H9 (cell line): ENCODE results near the gene LAIR1. TPM values are rescaled to one million over a fixed set of nuclear protein-coding genes. Genes with fewer than 3 reads are reported as not detected.
"Not testable (repeated sequence)": the region's sequence is repeated elsewhere in the genome, so short reads cannot be mapped to it uniquely, and the experiment has no call there.

ENCODE experiments used
- DNase-seq: peaks from one replicate; pipeline ENCODE4 v3.0.0-alpha.2; 2017
- H2AFZ ChIP-seq: one replicate; pipeline ENCODE4 v1.6.1; 2013; ENCODE audit warnings: mild to moderate bottlenecking, low read length, control low read depth, moderate library complexity
- H2AK5ac ChIP-seq: 2 replicates; pipeline ENCODE4 v1.6.1; 2013; ENCODE audit warnings: low read length, control low read depth, mixed read lengths; ENCODE audit not compliant: insufficient read length
- H2BK120ac ChIP-seq: one replicate; pipeline ENCODE4 v1.6.1; 2013; ENCODE audit warnings: low read depth, mild to moderate bottlenecking, low read length, control low read depth, inconsistent platforms; ENCODE audit not compliant: poor library complexity, severe bottlenecking
- H2BK12ac ChIP-seq: 2 replicates; pipeline ENCODE4 v1.6.1; 2013; ENCODE audit warnings: low read length, control low read depth, mixed read lengths, low read depth; ENCODE audit not compliant: insufficient read length
- H2BK15ac ChIP-seq: 2 replicates; pipeline ENCODE4 v1.6.1; 2013; ENCODE audit warnings: low read depth, low read length, control low read depth
- H2BK20ac ChIP-seq: one replicate; pipeline ENCODE4 v1.6.1; 2013; ENCODE audit warnings: low read depth, mild to moderate bottlenecking, low read length, control low read depth, inconsistent platforms; ENCODE audit not compliant: poor library complexity, severe bottlenecking
- H2BK5ac ChIP-seq: 2 replicates; pipeline ENCODE4 v1.6.1; 2013; ENCODE audit warnings: low read length, control low read depth, mixed read lengths; ENCODE audit not compliant: insufficient read length
- H3K14ac ChIP-seq: 2 replicates; pipeline ENCODE4 v1.6.1; 2013; ENCODE audit warnings: low read length, control low read depth; ENCODE audit not compliant: insufficient read depth
- H3K18ac ChIP-seq: 2 replicates; pipeline ENCODE4 v1.6.1; 2013; ENCODE audit warnings: low read depth, mild to moderate bottlenecking, mixed read lengths, low read length, control low read depth; ENCODE audit not compliant: insufficient read length
- H3K23ac ChIP-seq: 2 replicates; pipeline ENCODE4 v1.6.1; 2013; ENCODE audit warnings: low read length, control low read depth, mixed read lengths, low read depth; ENCODE audit not compliant: insufficient read length
- H3K23me2 ChIP-seq: 2 replicates; pipeline ENCODE4 v1.6.1; 2013; ENCODE audit warnings: low read depth, mild to moderate bottlenecking, mixed read lengths, low read length, control low read depth; ENCODE audit not compliant: insufficient read length, poor library complexity, severe bottlenecking
- H3K27ac ChIP-seq: 2 replicates; pipeline ENCODE4 v1.5.1; 2013; ENCODE audit warnings: low read length, control low read depth, mixed read lengths, low read depth; ENCODE audit not compliant: insufficient read length
- H3K27me3 ChIP-seq: 2 replicates; pipeline ENCODE4 v1.6.1; 2013; ENCODE audit warnings: low read length, control low read depth, inconsistent platforms; ENCODE audit not compliant: insufficient read depth
- H3K4ac ChIP-seq: 2 replicates; pipeline ENCODE4 v1.6.1; 2013; ENCODE audit warnings: low read depth, mild to moderate bottlenecking, control low read depth, inconsistent platforms, low read length, moderate library complexity
- H3K4me1 ChIP-seq: 2 replicates; pipeline ENCODE4 v1.6.1; 2013; ENCODE audit warnings: low read length, control low read depth, inconsistent platforms; ENCODE audit not compliant: insufficient read depth
- H3K4me2 ChIP-seq: 2 replicates; pipeline ENCODE4 v1.6.1; 2013; ENCODE audit warnings: low read length, control low read depth, mixed read lengths; ENCODE audit not compliant: insufficient read length, insufficient read depth
- H3K56ac ChIP-seq: 2 replicates; pipeline ENCODE4 v1.6.1; 2013; ENCODE audit warnings: low read depth, mild to moderate bottlenecking, mixed read lengths, low read length, control low read depth; ENCODE audit not compliant: insufficient read length
- H3K79me1 ChIP-seq: 2 replicates; pipeline ENCODE4 v1.6.1; 2013; ENCODE audit warnings: low read depth, mild to moderate bottlenecking, moderate library complexity, low read length, control low read depth, inconsistent platforms; ENCODE audit not compliant: insufficient read depth, poor library complexity, severe bottlenecking
- H3K79me2 ChIP-seq: 2 replicates; pipeline ENCODE4 v1.6.1; 2013; ENCODE audit warnings: low read length, control low read depth, inconsistent platforms; ENCODE audit not compliant: insufficient read depth
- H3K9ac ChIP-seq: 2 replicates; pipeline ENCODE4 v1.6.1; 2013; ENCODE audit warnings: low read length, control low read depth, mixed read lengths; ENCODE audit not compliant: insufficient read length; ENCODE audit errors: extremely low read depth
- H3K9me3 ChIP-seq: one replicate; pipeline ENCODE4 v1.6.1; 2013; ENCODE audit warnings: low read depth, low read length, inconsistent platforms; ENCODE audit not compliant: control insufficient read depth
- H3T11ph ChIP-seq: one replicate; pipeline ENCODE4 v1.6.1; 2013; ENCODE audit warnings: mild to moderate bottlenecking, low read length, control low read depth, inconsistent platforms
- H4K20me1 ChIP-seq: one replicate; pipeline ENCODE4 v1.6.1; 2013; ENCODE audit not compliant: control insufficient read depth, insufficient read length, insufficient read depth
- H4K5ac ChIP-seq: 2 replicates; pipeline ENCODE4 v1.6.1; 2013; ENCODE audit warnings: low read depth, mild to moderate bottlenecking, mixed read lengths, low read length, control low read depth; ENCODE audit not compliant: insufficient read length
- H4K8ac ChIP-seq: replicated peaks from 2 replicates; pipeline ENCODE4 v1.6.1; 2013; ENCODE audit warnings: low read length, control low read depth, mixed read lengths, low read depth; ENCODE audit not compliant: insufficient read length
- H4K91ac ChIP-seq: 2 replicates; pipeline ENCODE4 v1.6.1; 2013; ENCODE audit warnings: low read depth, mild to moderate bottlenecking, moderate library complexity, mixed read lengths, low read length, control low read depth; ENCODE audit not compliant: insufficient read length
- H3K27ac Mint-ChIP-seq, 3 experiments: 2 replicates in 2 of 3; 3 replicates in 1 of 3; pipeline ENCODE4 v1.8.0; 2020 to 2021; ENCODE audit warnings: mixed read lengths in 3 of 3, mild to moderate bottlenecking in 1 of 3, moderate library complexity in 1 of 3
- H3K27me3 Mint-ChIP-seq: 2 replicates; pipeline ENCODE4 v1.8.0; 2021; ENCODE audit warnings: low read depth, mild to moderate bottlenecking, moderate library complexity, mixed read lengths
- H3K36me3 Mint-ChIP-seq, 3 experiments: 2 replicates in 2 of 3; 3 replicates in 1 of 3; pipeline ENCODE4 v1.8.0; 2020 to 2021; ENCODE audit warnings: low read depth in 3 of 3, mixed read lengths in 3 of 3; ENCODE audit not compliant: insufficient read depth in 1 of 3
- H3K4me1 Mint-ChIP-seq, 2 experiments: 2 replicates each; pipeline ENCODE4 v1.8.0; 2020; ENCODE audit warnings: mixed read lengths in 2 of 2
- H3K4me3 Mint-ChIP-seq, 2 experiments: 2 replicates in 1 of 2; 3 replicates in 1 of 2; pipeline ENCODE4 v1.8.0; 2020 to 2021; ENCODE audit warnings: mild to moderate bottlenecking in 2 of 2, mixed read lengths in 2 of 2, moderate library complexity in 1 of 2
- H3K9me3 Mint-ChIP-seq, 2 experiments: 2 replicates in 1 of 2; 3 replicates in 1 of 2; pipeline ENCODE4 v1.8.0; 2020; ENCODE audit warnings: mild to moderate bottlenecking in 2 of 2, mixed read lengths in 2 of 2, moderate library complexity in 1 of 2
- CTCF ChIP-seq: fragments of 200-600 bp; sonication (generic); conservative IDR thresholded peaks from 3 replicates; pipeline ENCODE4 v1.8.0; 2021; ENCODE audit warnings: antibody characterized with exemption, mild to moderate bottlenecking
- WGBS: extraction: QIAGEN DNeasy Blood & Tissue Kit; methylation state at CpG from one replicate; pipeline ENCODE4 v1.1.7; 2013; ENCODE audit warnings: missing lambda C conversion rate, low lambda C conversion rate, mixed read lengths; ENCODE audit not compliant: insufficient read length; ENCODE audit errors: extremely low coverage; 5-methylcytosine and 5-hydroxymethylcytosine counted together
- total RNA-seq: library from RNA; stranded (reverse); gene quantifications from 2 replicates; pipeline ENCODE4 v1.2.1, GENCODE V29; 2021

Gene LAIR1
- total RNA-seq, 1 experiment from 2014 or later = not detected

GRCh38 chr19:54376610-54377285 is 12.0 kb upstream of the LAIR1 start:
- Histone ChIP-seq H3K79me2 (no peaks in the 10 kb centered on the region), H3K27me3 (no peaks in the 10 kb centered on the region), H3K18ac (no peak overlapping the region), H2BK15ac (no peak overlapping the region), H4K20me1 (no peaks in the 10 kb centered on the region), H3K4me2 (no peak overlapping the region), H2BK5ac (no peak overlapping the region), H3K9ac (no peak overlapping the region), H3K79me1 (no peaks in the 10 kb centered on the region), H2AK5ac (no peak overlapping the region), H3K4ac (no peak overlapping the region), H3T11ph (no peak overlapping the region), H3K23ac (no peak overlapping the region), H3K4me1 (no peaks in the 10 kb centered on the region), H2BK20ac (no peak overlapping the region), H3K14ac (no peak overlapping the region), H2BK120ac (no peak overlapping the region), H2BK12ac (no peak overlapping the region), H4K8ac (no peak overlapping the region), H3K9me3 (no peaks in the 10 kb centered on the region), H3K27ac (no peak overlapping the region), H3K23me2 (no peaks in the 10 kb centered on the region), H2AFZ (no peak overlapping the region), H3K56ac (no peak overlapping the region), H4K91ac (no peak overlapping the region), H4K5ac (no peak overlapping the region)
- no CpG with 5 or more reads among the region's 11 CpGs for WGBS
- H3K4me1 Mint-ChIP-seq = no peaks in the 10 kb centered on the region
- H3K36me3 Mint-ChIP-seq = no peaks in the 10 kb centered on the region
- peaks cover 56% of the 10 kb centered on the region for H3K27me3 Mint-ChIP-seq
- H3K27ac Mint-ChIP-seq = no peak overlapping the region
- no peak for DNase-seq
- peaks cover 3 to 56% of the 10 kb centered on the region in 2 experiments; a peak in 4 of 5 replicates for H3K9me3 Mint-ChIP-seq
- H3K4me3 Mint-ChIP-seq = no peak overlapping the region
- no peak for TF ChIP-seq CTCF

GRCh38 chr19:54375181-54375938 is 10.6 kb upstream of the LAIR1 start:
- WGBS = no CpG with 5 or more reads among the region's 28 CpGs
- not testable (repeated sequence) for H3K9me3 ChIP-seq, H4K91ac ChIP-seq, H3K56ac ChIP-seq, H3K4me2 ChIP-seq, H2BK120ac ChIP-seq, H3K4me3 Mint-ChIP-seq, H3K27me3 ChIP-seq, H3K14ac ChIP-seq, H2AK5ac ChIP-seq, DNase-seq, H3K9ac ChIP-seq, H3K23ac ChIP-seq, H3K23me2 ChIP-seq, H2BK12ac ChIP-seq, H4K8ac ChIP-seq, H2BK20ac ChIP-seq, H2BK5ac ChIP-seq, H2AFZ ChIP-seq, H3K4ac ChIP-seq, H3K4me1 Mint-ChIP-seq, H3K79me1 ChIP-seq, H3T11ph ChIP-seq, H4K5ac ChIP-seq, H3K27ac Mint-ChIP-seq, H4K20me1 ChIP-seq, H3K4me1 ChIP-seq, H2BK15ac ChIP-seq, H3K27ac ChIP-seq, H3K36me3 Mint-ChIP-seq, H3K18ac ChIP-seq, H3K79me2 ChIP-seq
- H3K9me3 Mint-ChIP-seq = peaks cover 0 to 55% of the 10 kb centered on the region in 2 experiments; a peak in 3 of 5 replicates
- peaks cover 56% of the 10 kb centered on the region for H3K27me3 Mint-ChIP-seq
